ENCODE results near the gene ZMYM2. TPM values are rescaled to one million over a fixed set of nuclear protein-coding genes. Genes with fewer than 3 reads are reported as not detected.

The ZMYM2 gene
- total and polyA plus RNA-seq, 2 experiments from 2014 or later, result 87.9 to 159 TPM

- no peaks in the 10 kb centered on the region for H3F3A ChIP-seq (replicated peaks; ENCODE audit: low read depth)
- TF ChIP-seq CREB1 (CRISPR knock-in tag; IDR thresholded peaks at IDR 0.05; ENCODE audit: low read depth) (no peak), EZH2 (IDR thresholded peaks at IDR 0.05; ENCODE audit: low read depth, unreplicated experiment) (no peak), EZH2phosphoT487 (IDR thresholded peaks at IDR 0.05; ENCODE audit: unreplicated experiment) (no peak), ETS1 (IDR thresholded peaks at IDR 0.05) (no peak), ZNF114 (CRISPR knock-in tag; IDR thresholded peaks at IDR 0.05) (no peak), ZNF462 (CRISPR knock-in tag; IDR thresholded peaks at IDR 0.05) (no peak), REST (IDR thresholded peaks at IDR 0.05; ENCODE audit: unreplicated experiment) (no peak), STAT1 (IDR thresholded peaks at IDR 0.05; ENCODE audit: unreplicated experiment) (no peak), POLR2AphosphoS5 (IDR thresholded peaks at IDR 0.05; ENCODE audit: low read depth) (no peak), ZNF331 (CRISPR knock-in tag; IDR thresholded peaks at IDR 0.05; ENCODE audit: low read depth) (no peak), JUNB (IDR thresholded peaks at IDR 0.05; ENCODE audit: unreplicated experiment) (no peak), NANOG (IDR thresholded peaks at IDR 0.05; ENCODE audit: borderline replicate concordance) (no peak)
- TF ChIP-seq, protein P1, sequence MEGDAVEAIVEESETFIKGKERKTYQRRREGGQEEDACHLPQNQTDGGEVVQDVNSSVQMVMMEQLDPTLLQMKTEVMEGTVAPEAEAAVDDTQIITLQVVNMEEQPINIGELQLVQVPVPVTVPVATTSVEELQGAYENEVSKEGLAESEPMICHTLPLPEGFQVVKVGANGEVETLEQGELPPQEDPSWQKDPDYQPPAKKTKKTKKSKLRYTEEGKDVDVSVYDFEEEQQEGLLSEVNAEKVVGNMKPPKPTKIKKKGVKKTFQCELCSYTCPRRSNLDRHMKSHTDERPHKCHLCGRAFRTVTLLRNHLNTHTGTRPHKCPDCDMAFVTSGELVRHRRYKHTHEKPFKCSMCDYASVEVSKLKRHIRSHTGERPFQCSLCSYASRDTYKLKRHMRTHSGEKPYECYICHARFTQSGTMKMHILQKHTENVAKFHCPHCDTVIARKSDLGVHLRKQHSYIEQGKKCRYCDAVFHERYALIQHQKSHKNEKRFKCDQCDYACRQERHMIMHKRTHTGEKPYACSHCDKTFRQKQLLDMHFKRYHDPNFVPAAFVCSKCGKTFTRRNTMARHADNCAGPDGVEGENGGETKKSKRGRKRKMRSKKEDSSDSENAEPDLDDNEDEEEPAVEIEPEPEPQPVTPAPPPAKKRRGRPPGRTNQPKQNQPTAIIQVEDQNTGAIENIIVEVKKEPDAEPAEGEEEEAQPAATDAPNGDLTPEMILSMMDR (conservative IDR thresholded peaks at IDR 0.05; ENCODE audit: low read depth in 2 of 2), result no peak
- Mint-ChIP-seq H3K36me3 (ENCODE audit: low read depth) (no peaks in the 10 kb centered on the region), H3K27ac (no peak overlapping the region), H3K4me1 (peaks cover 9% of the 10 kb centered on the region), H3K27me3 (ENCODE audit: insufficient read depth, low read depth, poor library complexity) (peaks cover 5% of the 10 kb centered on the region), H3K4me3 (no peak overlapping the region), H3K9me3 (no peaks in the 10 kb centered on the region)
- peaks cover 3% of the 10 kb centered on the region; the same call in 1 of the 2 replicates for H3K4me1 ChIP-seq (ENCODE audit: insufficient read depth)
- H3K36me3 ChIP-seq (ENCODE audit: insufficient read depth), result no peaks in the 10 kb centered on the region
- no peaks in the 10 kb centered on the region for H4K20me1 ChIP-seq (replicated peaks; ENCODE audit: insufficient read depth)
- no peaks in the 10 kb centered on the region for H3K27me3 ChIP-seq (ENCODE audit: insufficient read depth)
- H3K4me2 ChIP-seq, result no peak overlapping the region
- H3K27ac ChIP-seq (ENCODE audit: low read depth), result no peak overlapping the region
- no peaks in the 10 kb centered on the region for H3K79me2 ChIP-seq (replicated peaks; ENCODE audit: insufficient read depth)
- ATAC-seq (no peak), DNase-seq (ENCODE audit: low spot score) (no peak)
- no peaks in the 10 kb centered on the region for H3K9me2 ChIP-seq (ENCODE audit: insufficient read depth)
- H2AFZ ChIP-seq, result no peak overlapping the region
- no peak overlapping the region for H3K4me3 ChIP-seq
Measured at GRCh38 chr13:20093951-20094350, 135.4 kb downstream of the ZMYM2 start.

All from GM23338 (cell line).